GM21717 (cell line): ENCODE data around the gene TP53TG5.

Experiments used
- ATAC-seq: cut with Tn5 transposase; IDR thresholded peaks from one replicate; pipeline ENCODE4 v1.9.1; 2021; ENCODE audit warnings: mild to moderate bottlenecking, moderate library complexity; ENCODE audit not compliant: unreplicated experiment

TP53TG5 gene

GRCh38 chr20:45378191-45378590 is at the start of gene TP53TG5:
TSS of gene TP53TG5 (minus strand) at chr20:45378325. CDS start at chr20:45378236, 89 bp downstream.
- ATAC-seq, result no peak

GRCh38 chr20:45427236-45428149 is 49.4 kb upstream of the TP53TG5 start:
- ATAC-seq, result no peak

- ATAC-seq, result no peak
Measured at GRCh38 chr20:45426320-45427016, 48.3 kb upstream of the TP53TG5 start.

- ATAC-seq, result no peak
Measured at GRCh38 chr20:45425561-45425960, 47.4 kb upstream of the TP53TG5 start.

- ATAC-seq, result no peak
Measured at GRCh38 chr20:45423700-45424099, 45.6 kb upstream of the TP53TG5 start.

GRCh38 chr20:45420125-45420524 is 42.0 kb upstream of the TP53TG5 start:
- ATAC-seq, result no peak

- ATAC-seq, result no peak
Measured at GRCh38 chr20:45419188-45420091, 41.3 kb upstream of the TP53TG5 start.

GRCh38 chr20:45416917-45417316 is 38.8 kb upstream of the TP53TG5 start:
- ATAC-seq, result no peak

GRCh38 chr20:45415822-45416637 is 37.9 kb upstream of the TP53TG5 start, which contains the start of gene PIGT:
TSS of gene PIGT (plus strand) at chr20:45416141. CDS start at chr20:45416157, 16 bp downstream.
- ATAC-seq, result peak; percentile 77

- no peak for ATAC-seq
Measured at GRCh38 chr20:45413479-45413878, 35.4 kb upstream of the TP53TG5 start.

- ATAC-seq, result no peak
Measured at GRCh38 chr20:45412653-45413052, 34.5 kb upstream of the TP53TG5 start.

GRCh38 chr20:45410887-45411286 is 32.8 kb upstream of the TP53TG5 start:
- ATAC-seq, result no peak

- ATAC-seq, result no peak
Measured at GRCh38 chr20:45409521-45410272, 31.6 kb upstream of the TP53TG5 start.

- no peak for ATAC-seq
Measured at GRCh38 chr20:45408646-45409213, 30.6 kb upstream of the TP53TG5 start.

- ATAC-seq, result no peak
Measured at GRCh38 chr20:45407783-45408645, 29.9 kb upstream of the TP53TG5 start, which contains the start of gene DBNDD2. TSS of gene DBNDD2 (plus strand) at chr20:45408289. CDS start at chr20:45408468, 179 bp downstream.

- ATAC-seq, result no peak
Measured at GRCh38 chr20:45407067-45407745, 29.1 kb upstream of the TP53TG5 start.
